ENCODE results near the gene HSPA12A. TPM values are rescaled to one million over a fixed set of nuclear protein-coding genes. Genes with fewer than 3 reads are reported as not detected.

The HSPA12A gene
- total RNA-seq, 2 donors from 2014 or later = 13.9 to 15.4 TPM

- peaks cover 16% of the 10 kb centered on the region for H3K4me1 Mint-ChIP-seq
- H3K27ac ChIP-seq (ENCODE audit: low read depth, low read length) = no peak overlapping the region
- H3K36me3 Mint-ChIP-seq (ENCODE audit: low read depth) = no peaks in the 10 kb centered on the region
- H3K9me3 Mint-ChIP-seq = no peaks in the 10 kb centered on the region
- 92 to 93% methylated on average over 3 to 4 of the region's 4 CpGs for WGBS, 2 experiments (ENCODE audit: insufficient coverage in 1 of 2, insufficient read length in 1 of 2)
- TF ChIP-seq CTCF (conservative IDR thresholded peaks at IDR 0.05) = no peak
- H3K4me1 ChIP-seq (ENCODE audit: control insufficient read depth, insufficient read depth, low read length) = peaks cover 5% of the 10 kb centered on the region
- H3K27ac Mint-ChIP-seq = no peak overlapping the region
- H3K27me3 ChIP-seq (ENCODE audit: control insufficient read depth, insufficient read depth, low read length, poor library complexity, severe bottlenecking) = no peaks in the 10 kb centered on the region
- H3K36me3 ChIP-seq (ENCODE audit: control insufficient read depth, insufficient read depth, low read length) = no peaks in the 10 kb centered on the region
- no peak overlapping the region for H3K9ac ChIP-seq (ENCODE audit: extremely low read depth, low read length, poor library complexity, severe bottlenecking)
- DNase-seq = peak; percentile 25
- H3K9me3 ChIP-seq (ENCODE audit: control insufficient read depth, low read length) = no peaks in the 10 kb centered on the region
- no peaks in the 10 kb centered on the region for H3K27me3 Mint-ChIP-seq (ENCODE audit: insufficient read depth)
- no peak overlapping the region for H3K4me3 Mint-ChIP-seq
- no peak overlapping the region for H3K4me3 ChIP-seq (ENCODE audit: low read length)
These were observed 26.0 kb downstream of the HSPA12A start for GRCh38 chr10:116716381-116716780.

- DNase-seq = peak; percentile 24
- no peak for TF ChIP-seq CTCF (conservative IDR thresholded peaks at IDR 0.05)
- Mint-ChIP-seq H3K4me1 (peaks cover 12% of the 10 kb centered on the region), H3K9me3 (no peaks in the 10 kb centered on the region), H3K36me3 (ENCODE audit: low read depth) (no peaks in the 10 kb centered on the region), H3K27ac (no peak overlapping the region), H3K27me3 (ENCODE audit: insufficient read depth) (no peaks in the 10 kb centered on the region), H3K4me3 (no peak overlapping the region)
- Histone ChIP-seq H3K4me1 (ENCODE audit: control insufficient read depth, insufficient read depth, low read length) (no peaks in the 10 kb centered on the region), H3K27ac (ENCODE audit: low read depth, low read length) (no peak overlapping the region), H3K9me3 (ENCODE audit: control insufficient read depth, low read length) (no peaks in the 10 kb centered on the region), H3K36me3 (ENCODE audit: control insufficient read depth, insufficient read depth, low read length) (no peaks in the 10 kb centered on the region), H3K4me3 (ENCODE audit: low read length) (no peak overlapping the region), H3K9ac (ENCODE audit: extremely low read depth, low read length, poor library complexity, severe bottlenecking) (no peak overlapping the region), H3K27me3 (ENCODE audit: control insufficient read depth, insufficient read depth, low read length, poor library complexity, severe bottlenecking) (no peaks in the 10 kb centered on the region)
- 90 to 93% methylated on average over 2 to 4 of the region's 4 CpGs for WGBS, 2 experiments (ENCODE audit: insufficient coverage in 1 of 2, insufficient read length in 1 of 2)
These were observed 26.5 kb downstream of the HSPA12A start for GRCh38 chr10:116715839-116716377.

- Histone ChIP-seq H3K27me3 (ENCODE audit: control insufficient read depth, insufficient read depth, low read length, poor library complexity, severe bottlenecking) (no peaks in the 10 kb centered on the region), H3K9ac (ENCODE audit: extremely low read depth, low read length, poor library complexity, severe bottlenecking) (no peak overlapping the region), H3K27ac (ENCODE audit: low read depth, low read length) (no peak overlapping the region), H3K9me3 (ENCODE audit: control insufficient read depth, low read length) (no peaks in the 10 kb centered on the region), H3K36me3 (ENCODE audit: control insufficient read depth, insufficient read depth, low read length) (no peaks in the 10 kb centered on the region), H3K4me1 (ENCODE audit: control insufficient read depth, insufficient read depth, low read length) (no peaks in the 10 kb centered on the region), H3K4me3 (ENCODE audit: low read length) (no peak overlapping the region)
- no peaks in the 10 kb centered on the region for H3K9me3 Mint-ChIP-seq
- 88 to 91% methylated on average over 3 of the region's 4 CpGs for WGBS, 2 experiments (ENCODE audit: insufficient coverage in 1 of 2, insufficient read length in 1 of 2)
- no peak for DNase-seq
- H3K27me3 Mint-ChIP-seq (ENCODE audit: insufficient read depth) = no peaks in the 10 kb centered on the region
- no peak for TF ChIP-seq CTCF (conservative IDR thresholded peaks at IDR 0.05)
- H3K36me3 Mint-ChIP-seq (ENCODE audit: low read depth) = no peaks in the 10 kb centered on the region
- H3K27ac Mint-ChIP-seq = no peak overlapping the region
- no peak overlapping the region for H3K4me3 Mint-ChIP-seq
- H3K4me1 Mint-ChIP-seq = peaks cover 8% of the 10 kb centered on the region
These were observed 27.0 kb downstream of the HSPA12A start for GRCh38 chr10:116715341-116715740.

Measured in endodermal cell (in vitro differentiated cells).